Measurements from ENCODE around the gene LIPG. TPM values are rescaled to one million over a fixed set of nuclear protein-coding genes. Genes with fewer than 3 reads are reported as not detected.

Gene LIPG
- total RNA-seq, 4 donors from 2014 or later: 4.9 to 11.5 (median 6.9) TPM

DNA sequence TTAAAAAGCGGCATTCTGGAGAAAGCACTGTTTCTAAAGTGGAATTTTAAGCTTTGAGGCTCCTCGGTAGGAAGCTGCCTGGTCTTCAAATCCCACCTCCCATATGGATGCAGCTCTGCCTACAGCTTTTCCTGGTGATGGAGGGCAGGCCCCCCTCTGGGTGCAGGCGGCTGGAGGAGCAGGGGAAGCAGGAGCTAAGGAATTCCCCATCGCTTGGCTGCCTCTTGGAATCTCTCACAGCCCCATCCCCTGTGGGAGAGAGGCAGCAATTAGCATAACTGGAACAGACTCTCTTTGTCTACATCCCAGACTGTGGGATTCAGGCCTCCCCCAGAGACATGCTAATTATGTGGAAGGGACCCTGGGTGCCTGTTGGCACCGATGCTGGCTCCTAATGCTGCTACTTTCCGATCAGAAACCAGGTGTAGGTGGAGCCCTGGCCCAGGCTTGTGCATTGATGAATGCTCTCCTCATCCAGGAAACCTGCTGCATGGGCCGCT, 51.3 kb downstream of the LIPG start:
- in situ Hi-C loops (cut with MboI; ENCODE audit: low pct_ligation_motif_present in 1 of 4, low pct_unique_long_range_greater_than_20kb in 1 of 4, low sequenced_read_pairs in 3 of 4): no loop called here

DNA sequence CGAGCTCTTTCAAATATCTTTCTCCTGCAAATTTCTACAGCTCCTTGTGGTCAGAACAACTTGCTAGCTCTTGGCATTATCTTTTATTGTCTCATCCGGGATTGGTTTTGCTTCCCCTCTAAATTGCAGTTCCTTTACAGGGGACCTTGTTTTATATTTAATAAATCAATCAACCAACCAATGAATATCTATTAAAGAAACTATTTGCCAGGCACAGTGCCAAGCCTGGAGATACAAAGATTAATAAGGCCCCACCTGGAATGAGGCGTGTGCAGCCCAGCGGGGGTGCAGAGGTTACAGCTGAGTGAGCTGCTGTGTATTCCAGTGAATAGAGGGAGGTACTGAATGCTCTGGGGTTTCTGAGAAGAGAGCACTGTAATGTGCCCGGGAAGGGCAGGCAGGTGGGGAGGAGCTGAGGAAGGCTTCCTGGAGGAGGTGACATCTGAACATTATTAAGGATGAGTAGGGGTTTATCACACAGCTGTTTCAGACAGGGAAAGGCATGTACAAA, 51.8 kb downstream of the LIPG start:
- no peak overlapping the region for H3K27ac ChIP-seq
- in situ Hi-C loops (cut with MboI; ENCODE audit: low pct_ligation_motif_present in 1 of 4, low pct_unique_long_range_greater_than_20kb in 1 of 4, low sequenced_read_pairs in 3 of 4): no loop called here
- no peaks in the 10 kb centered on the region for H3K36me3 ChIP-seq
- H3K4me3 ChIP-seq: no peak overlapping the region
- H3K9me3 ChIP-seq: no peaks in the 10 kb centered on the region
- TF ChIP-seq EP300 (IDR thresholded peaks at IDR 0.05; ENCODE audit: low read depth) (no peak), POLR2A (IDR thresholded peaks at IDR 0.05) (no peak), POLR2AphosphoS5 (IDR thresholded peaks at IDR 0.05) (no peak)
- TF ChIP-seq, protein P1, sequence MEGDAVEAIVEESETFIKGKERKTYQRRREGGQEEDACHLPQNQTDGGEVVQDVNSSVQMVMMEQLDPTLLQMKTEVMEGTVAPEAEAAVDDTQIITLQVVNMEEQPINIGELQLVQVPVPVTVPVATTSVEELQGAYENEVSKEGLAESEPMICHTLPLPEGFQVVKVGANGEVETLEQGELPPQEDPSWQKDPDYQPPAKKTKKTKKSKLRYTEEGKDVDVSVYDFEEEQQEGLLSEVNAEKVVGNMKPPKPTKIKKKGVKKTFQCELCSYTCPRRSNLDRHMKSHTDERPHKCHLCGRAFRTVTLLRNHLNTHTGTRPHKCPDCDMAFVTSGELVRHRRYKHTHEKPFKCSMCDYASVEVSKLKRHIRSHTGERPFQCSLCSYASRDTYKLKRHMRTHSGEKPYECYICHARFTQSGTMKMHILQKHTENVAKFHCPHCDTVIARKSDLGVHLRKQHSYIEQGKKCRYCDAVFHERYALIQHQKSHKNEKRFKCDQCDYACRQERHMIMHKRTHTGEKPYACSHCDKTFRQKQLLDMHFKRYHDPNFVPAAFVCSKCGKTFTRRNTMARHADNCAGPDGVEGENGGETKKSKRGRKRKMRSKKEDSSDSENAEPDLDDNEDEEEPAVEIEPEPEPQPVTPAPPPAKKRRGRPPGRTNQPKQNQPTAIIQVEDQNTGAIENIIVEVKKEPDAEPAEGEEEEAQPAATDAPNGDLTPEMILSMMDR (IDR thresholded peaks at IDR 0.05): no peak
- intact Hi-C loops (cut with DNase I; ENCODE audit: low total_unique reads): no loop called here
- 30 to 40% methylated on average over 4 to 5 of the region's 5 CpGs for WGBS, 2 donors (ENCODE audit: low coverage in 1 of 2)
- H3K4me1 ChIP-seq: peaks cover 2 to 15% (median 7%) of the 10 kb centered on the region in 4 donors
- no peaks in the 10 kb centered on the region for H3K27me3 ChIP-seq
- DNase-seq: no peak

More for the DNA sequence above, 51.3 kb downstream of the LIPG start:
- H3K9me3 ChIP-seq: no peaks in the 10 kb centered on the region
- no peak overlapping the region for H3K4me3 ChIP-seq
- no peaks in the 10 kb centered on the region for H3K36me3 ChIP-seq
- intact Hi-C loops (cut with DNase I; ENCODE audit: low total_unique reads): no loop called here
- DNase-seq: no peak
- H3K4me1 ChIP-seq: peaks cover 0 to 12% (median 4%) of the 10 kb centered on the region in 4 donors
- no peak overlapping the region for H3K27ac ChIP-seq
- WGBS, 2 donors (ENCODE audit: low coverage in 1 of 2): 60 to 68% methylated on average over 1 to 7 of the region's 7 CpGs
- TF ChIP-seq EP300 (IDR thresholded peaks at IDR 0.05; ENCODE audit: low read depth) (no peak), POLR2AphosphoS5 (IDR thresholded peaks at IDR 0.05) (no peak), POLR2A (IDR thresholded peaks at IDR 0.05) (no peak)
- TF ChIP-seq, protein P1 (IDR thresholded peaks at IDR 0.05): no peak
- H3K27me3 ChIP-seq: no peaks in the 10 kb centered on the region

DNA sequence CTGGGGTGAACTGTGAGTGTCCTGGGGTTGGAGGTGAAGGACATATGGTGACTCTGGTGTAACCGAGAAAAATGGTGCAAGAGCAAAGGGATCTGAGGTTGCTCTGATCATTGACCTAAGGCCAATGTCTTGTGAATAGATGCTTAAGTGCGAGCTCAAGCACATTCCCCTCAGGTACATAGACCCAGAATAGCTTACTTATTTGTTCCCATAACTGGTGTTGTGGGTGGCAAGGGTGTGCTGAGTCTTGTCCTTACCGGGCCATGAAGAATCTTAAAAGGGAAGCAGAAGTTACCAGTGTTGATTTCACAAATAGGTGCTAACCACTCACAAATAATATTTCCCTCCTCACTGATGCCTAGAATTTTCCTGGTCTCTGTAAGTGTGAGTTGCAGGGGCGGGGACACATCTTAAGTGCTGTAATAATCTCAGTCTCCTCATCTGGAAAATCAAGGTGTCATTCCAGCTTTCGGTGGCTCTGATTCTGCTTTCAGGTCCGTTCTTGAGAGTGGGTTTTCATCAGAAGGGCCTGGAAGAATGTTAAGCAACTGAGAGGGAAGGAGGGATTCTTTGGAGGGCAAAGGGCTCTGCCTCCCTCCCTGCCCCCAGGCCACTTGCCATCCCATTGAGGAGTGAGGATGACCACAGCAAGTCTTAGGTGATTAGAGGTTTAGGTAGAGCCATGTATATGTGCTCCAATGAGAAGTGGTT, 54.9 kb downstream of the LIPG start:
- in situ Hi-C loops (cut with MboI; ENCODE audit: low pct_ligation_motif_present in 1 of 4, low pct_unique_long_range_greater_than_20kb in 1 of 4, low sequenced_read_pairs in 3 of 4) (no loop called here), intact Hi-C loops (cut with DNase I; ENCODE audit: low total_unique reads) (no loop called here)
- H3K36me3 ChIP-seq: no peaks in the 10 kb centered on the region
- WGBS, 2 donors (ENCODE audit: low coverage in 1 of 2): 71 to 94% methylated on average over 3 to 6 of the region's 6 CpGs
- no peak for TF ChIP-seq POLR2A (IDR thresholded peaks at IDR 0.05)
- TF ChIP-seq, protein P1 (IDR thresholded peaks at IDR 0.05): no peak
- no peak for TF ChIP-seq POLR2AphosphoS5 (IDR thresholded peaks at IDR 0.05)
- TF ChIP-seq EP300 (IDR thresholded peaks at IDR 0.05; ENCODE audit: low read depth): no peak
- no peaks in the 10 kb centered on the region for H3K27me3 ChIP-seq
- no peaks in the 10 kb centered on the region for H3K9me3 ChIP-seq
- H3K4me3 ChIP-seq: no peak overlapping the region
- H3K27ac ChIP-seq: no peak overlapping the region
- DNase-seq: no peak
- peaks cover 4 to 24% (median 14%) of the 10 kb centered on the region in 4 donors for H3K4me1 ChIP-seq

DNA sequence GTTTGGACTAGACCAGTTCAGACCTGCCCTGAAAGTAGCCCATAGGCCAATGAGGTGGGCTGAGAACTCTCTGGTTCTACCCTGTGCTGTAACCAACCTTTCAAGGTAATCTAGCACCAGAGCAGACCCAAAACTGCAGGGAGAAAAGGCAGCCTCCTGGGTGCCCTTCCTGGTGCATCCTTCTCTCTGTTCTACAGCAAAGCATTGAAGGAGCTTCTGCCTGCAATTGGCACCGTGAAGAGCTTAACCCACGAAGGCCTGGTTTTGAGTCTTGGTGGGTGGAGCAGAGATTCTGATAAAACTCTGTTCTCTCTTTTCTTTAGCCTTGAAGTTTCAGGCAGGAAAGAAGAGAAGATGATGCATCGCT, 55.5 kb downstream of the LIPG start:
- no peak overlapping the region for H3K27ac ChIP-seq
- H3K9me3 ChIP-seq: no peaks in the 10 kb centered on the region
- WGBS, 2 donors (ENCODE audit: low coverage in 1 of 2): 92 to 100% methylated on average over 2 to 3 of the region's 3 CpGs
- intact Hi-C loops (cut with DNase I; ENCODE audit: low total_unique reads): no loop called here
- DNase-seq: no peak
- H3K4me3 ChIP-seq: no peak overlapping the region
- TF ChIP-seq EP300 (IDR thresholded peaks at IDR 0.05; ENCODE audit: low read depth): no peak
- TF ChIP-seq POLR2A (IDR thresholded peaks at IDR 0.05): no peak
- TF ChIP-seq, protein P1 (IDR thresholded peaks at IDR 0.05): no peak
- TF ChIP-seq POLR2AphosphoS5 (IDR thresholded peaks at IDR 0.05): no peak
- H3K27me3 ChIP-seq: no peaks in the 10 kb centered on the region
- no peaks in the 10 kb centered on the region for H3K36me3 ChIP-seq
- in situ Hi-C loops (cut with MboI; ENCODE audit: low pct_ligation_motif_present in 1 of 4, low pct_unique_long_range_greater_than_20kb in 1 of 4, low sequenced_read_pairs in 3 of 4): no loop called here
- H3K4me1 ChIP-seq: peaks cover 4 to 24% (median 14%) of the 10 kb centered on the region in 4 donors
